Femur (tissue), 1 donor: Measurements from ENCODE around the gene RNF223.
"Not testable (repeated sequence)": the region's sequence is repeated elsewhere in the genome, so short reads cannot be mapped to it uniquely, and the experiment has no call there.

Source experiments
- DNase-seq: peaks from one replicate; pipeline ENCODE4 v3.0.0-alpha.2; 2017

Gene RNF223

DNA sequence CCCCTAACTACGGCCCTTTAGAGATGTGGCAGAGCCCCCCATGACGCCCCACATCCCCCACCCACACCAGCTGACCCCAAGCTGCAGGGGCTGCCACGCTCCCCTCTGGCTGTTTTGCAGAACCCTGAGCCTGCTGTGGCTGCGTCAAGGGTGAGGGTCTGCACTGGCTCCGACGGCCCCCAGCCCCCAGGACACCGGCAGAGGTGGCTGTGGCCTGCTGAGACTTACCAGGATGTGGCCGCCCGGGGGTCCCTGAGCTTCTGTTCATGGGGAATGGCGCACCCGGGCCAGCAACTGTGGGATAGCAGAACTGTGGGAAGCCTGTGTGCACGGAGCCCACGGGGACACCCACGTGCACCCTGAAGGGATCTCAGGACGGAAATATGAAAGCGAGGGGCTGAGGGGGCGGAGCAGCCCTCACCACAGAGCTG is 12.8 kb upstream of the RNF223 start:
- DNase-seq = no peak

DNA sequence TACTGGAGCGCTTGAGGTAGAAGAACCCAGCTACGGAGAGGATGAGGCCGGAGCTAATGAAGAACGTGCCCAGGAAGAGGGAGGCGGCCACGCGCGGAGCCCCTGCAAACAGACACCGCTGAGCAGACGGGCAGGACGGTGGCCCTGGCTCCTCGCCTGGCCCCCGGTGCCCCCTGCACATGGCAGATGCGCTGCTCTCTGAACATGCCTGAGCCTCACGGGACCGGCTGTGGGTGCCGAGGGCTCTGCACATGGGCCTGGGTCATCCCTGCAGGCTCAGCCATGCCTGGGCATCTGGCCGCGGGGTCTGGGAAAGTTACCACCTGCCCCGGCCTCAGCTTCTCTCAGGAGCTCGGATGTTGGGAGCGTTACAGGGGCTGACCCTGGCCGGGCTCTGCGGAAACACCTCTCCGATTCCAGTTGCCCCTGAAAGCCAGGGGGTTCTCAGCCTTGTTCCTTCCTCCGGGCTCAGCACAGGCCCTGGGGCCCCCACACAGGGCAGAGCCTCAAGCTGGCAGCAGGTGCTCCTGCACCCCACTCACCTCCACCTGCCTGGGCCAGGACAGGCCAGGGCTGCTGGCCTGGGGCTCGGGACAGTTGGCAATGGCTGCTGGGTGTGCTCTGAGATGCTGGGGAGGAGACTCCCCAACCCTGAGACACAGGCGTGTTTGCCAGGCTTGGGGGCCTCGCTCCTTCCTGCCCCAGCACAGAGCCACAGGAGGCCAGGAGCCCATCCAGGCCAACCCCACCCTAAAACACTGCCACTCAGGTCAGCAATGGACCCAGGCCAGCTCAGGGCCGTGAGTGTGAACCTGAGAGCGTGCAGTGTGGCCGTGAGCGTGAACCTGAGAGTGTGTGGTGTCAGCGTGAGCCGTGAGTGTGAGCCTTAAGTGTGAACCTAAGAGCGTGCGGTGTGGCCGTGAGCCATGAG is 12.1 kb upstream of the RNF223 start:
- peak; percentile 17 for DNase-seq

DNA sequence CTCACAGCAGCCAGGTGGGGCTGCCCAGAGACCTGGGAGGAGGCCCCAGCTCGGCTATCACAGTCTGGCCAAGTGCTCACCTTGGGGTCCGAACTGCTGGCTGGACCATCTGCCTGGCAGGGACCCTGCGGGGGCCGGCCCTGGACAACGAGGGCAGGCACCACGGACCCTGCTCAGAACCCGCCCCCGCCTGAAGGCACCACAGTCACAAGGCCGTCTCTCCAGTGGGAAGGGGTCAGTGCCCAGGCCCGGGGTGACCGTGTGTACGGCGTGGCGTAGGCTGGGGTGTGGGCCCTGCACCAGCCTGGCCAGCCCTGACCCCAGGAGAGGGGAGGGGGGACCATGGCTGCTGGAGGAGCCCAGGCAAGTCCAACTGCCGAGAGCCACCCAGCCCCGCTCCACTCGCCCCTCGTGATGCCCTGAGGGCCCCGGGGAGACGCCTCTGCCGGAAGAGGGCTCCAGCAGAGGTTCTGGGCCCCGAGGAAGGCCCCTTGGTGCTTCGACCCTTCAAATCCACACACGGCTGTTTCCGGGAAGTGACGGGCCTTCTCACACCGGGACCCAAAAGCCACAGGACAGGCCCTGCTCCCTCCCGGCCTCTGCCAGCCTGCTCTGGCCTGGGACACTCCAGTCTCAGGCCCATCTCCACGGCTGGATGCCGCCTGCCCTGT is 11.2 kb upstream of the RNF223 start:
- no peak for DNase-seq

DNA sequence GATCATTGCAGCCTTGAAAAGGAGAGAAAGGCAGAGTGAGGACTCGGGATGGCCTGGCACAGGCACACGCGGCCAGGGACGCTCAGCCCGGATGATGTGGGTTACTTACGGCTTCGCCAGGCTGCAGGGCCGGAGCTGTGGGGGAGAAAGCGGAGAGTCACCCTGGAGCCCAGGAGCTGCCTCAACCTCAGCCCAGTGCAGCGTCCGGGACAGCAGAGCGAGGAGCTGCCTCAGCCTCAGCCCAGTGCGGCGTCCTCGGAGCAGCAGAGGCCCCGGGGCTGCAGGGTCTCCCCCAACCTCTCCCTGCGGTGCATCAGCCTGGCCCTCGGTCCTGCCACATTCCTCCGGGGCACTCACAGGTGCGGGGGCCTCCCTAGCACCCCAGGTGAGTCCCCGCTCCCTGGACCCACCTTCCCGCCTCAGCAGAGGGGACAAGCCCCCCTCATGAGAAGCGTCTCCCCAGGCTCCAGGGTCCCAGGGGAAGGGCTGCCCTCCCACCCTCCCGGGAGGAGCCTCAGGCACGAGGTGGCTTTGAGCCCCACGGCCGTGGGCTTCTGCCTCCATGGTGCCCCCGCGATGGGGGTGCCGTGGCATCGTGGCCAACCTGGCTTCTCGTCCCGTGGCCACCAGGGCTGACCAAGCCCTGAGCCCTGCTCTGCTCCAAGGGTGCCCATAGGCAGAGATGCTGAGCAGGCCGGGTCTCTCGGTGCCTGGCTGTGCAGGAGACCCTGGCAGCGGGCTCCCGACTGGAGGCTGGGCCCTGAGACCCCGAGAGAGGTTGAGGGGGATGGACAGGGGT is 10.5 kb upstream of the RNF223 start:
- DNase-seq = no peak

DNA sequence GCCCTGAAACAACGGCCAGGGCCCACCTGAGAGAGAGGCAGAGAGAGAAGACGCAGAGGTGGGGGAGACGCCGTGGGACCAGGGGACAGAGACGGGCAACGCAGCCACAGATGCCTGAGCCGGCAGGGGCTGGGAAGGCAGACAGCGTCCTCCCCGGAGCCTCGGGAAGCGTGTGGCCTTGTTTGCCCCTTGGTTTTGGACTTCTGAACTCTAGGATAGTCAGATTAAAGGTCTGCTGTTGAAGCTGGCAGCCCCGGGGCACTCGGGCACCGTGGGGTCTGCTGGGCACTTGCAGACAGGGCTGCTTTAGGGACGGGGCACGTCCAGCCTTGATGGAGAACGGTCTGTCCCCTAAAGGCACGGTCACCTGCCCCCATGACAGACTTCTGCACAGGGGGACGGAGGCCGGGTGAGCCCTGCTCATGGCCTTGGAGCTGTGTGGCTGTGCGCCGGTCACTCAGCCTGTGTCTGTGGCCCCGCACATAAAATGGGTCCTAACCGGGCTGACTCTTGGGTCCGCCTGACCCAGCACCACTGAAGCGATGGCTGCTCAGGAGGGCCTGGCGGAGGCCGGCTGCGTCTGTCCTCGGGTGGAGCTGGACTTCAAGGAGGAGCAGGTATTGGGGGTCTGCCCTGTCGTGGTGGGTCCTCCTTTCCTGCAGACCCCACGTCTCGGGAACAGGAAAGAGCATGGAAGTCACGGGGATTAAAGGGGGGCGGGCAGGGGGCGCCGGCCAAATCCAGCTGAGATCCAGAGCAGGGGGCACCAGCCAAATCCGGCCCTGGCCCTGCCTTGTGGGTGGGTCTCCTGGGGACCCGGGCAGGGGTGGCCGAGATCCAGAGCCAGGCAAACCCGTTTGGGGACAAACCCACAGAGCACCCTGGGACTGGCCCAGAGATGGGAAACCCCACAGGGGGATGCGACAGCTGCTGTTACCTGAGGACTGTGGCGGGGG is 9.6 kb upstream of the RNF223 start:
- peak; percentile 16 for DNase-seq

DNA sequence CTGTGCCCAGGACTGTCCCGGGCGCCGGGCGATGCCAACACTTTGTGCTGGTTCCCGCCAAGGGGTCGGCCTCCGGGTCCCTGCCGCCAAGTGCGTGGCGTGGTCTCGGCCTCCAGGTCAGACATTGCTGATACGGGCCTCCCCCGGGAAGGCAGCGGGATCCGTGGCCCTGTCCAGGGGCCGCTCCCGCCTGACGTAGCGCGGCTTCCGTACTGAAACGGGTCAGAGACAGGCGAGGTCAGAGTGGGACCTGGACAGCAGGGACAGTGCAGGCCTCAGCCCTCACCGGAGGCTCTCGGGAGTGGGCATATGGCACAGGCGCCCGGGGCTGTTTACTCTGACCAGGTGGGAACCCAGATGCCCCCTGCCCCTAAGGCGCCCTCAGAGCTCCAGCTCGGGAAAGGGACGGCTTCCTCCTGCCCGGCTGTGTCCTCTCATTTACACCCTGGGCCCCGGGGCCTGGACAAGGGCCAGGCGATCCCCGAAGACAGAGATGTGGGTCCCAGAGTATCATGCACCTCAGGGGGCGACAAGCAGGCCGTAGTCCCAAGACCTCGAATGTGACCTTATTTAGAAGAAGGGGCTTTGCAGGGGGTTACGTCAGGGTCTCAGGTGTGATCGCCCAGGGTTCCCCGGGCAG is 8.8 kb upstream of the RNF223 start:
- DNase-seq = peak; percentile 16

DNA sequence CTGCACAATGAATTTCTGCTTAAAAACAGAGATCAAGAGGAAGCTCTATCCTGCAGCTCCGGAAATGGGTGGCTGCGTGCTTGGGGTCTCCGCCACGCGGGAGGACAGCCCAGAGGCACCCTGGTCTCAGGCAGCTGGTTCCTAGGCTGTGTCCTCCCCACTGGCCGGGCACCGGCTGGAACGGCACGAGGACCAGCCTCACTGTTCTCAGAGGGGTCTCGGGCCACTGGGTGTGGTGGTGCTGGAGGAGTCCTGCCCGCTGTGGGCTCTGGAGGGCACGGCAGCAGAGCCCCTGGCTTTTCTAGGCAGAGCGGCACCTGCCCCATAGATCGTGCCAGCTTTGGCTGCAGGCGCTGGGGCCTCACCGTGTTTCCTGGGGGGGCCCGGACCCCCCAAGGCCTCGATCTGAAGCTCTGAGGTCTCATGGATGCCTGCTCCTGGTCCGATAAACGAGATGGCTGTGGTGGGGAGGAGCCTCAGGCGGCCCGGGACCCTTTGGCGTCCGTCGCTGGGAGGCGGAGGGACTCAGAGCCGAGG is 8.2 kb upstream of the RNF223 start:
- DNase-seq = peak; percentile 16

DNA sequence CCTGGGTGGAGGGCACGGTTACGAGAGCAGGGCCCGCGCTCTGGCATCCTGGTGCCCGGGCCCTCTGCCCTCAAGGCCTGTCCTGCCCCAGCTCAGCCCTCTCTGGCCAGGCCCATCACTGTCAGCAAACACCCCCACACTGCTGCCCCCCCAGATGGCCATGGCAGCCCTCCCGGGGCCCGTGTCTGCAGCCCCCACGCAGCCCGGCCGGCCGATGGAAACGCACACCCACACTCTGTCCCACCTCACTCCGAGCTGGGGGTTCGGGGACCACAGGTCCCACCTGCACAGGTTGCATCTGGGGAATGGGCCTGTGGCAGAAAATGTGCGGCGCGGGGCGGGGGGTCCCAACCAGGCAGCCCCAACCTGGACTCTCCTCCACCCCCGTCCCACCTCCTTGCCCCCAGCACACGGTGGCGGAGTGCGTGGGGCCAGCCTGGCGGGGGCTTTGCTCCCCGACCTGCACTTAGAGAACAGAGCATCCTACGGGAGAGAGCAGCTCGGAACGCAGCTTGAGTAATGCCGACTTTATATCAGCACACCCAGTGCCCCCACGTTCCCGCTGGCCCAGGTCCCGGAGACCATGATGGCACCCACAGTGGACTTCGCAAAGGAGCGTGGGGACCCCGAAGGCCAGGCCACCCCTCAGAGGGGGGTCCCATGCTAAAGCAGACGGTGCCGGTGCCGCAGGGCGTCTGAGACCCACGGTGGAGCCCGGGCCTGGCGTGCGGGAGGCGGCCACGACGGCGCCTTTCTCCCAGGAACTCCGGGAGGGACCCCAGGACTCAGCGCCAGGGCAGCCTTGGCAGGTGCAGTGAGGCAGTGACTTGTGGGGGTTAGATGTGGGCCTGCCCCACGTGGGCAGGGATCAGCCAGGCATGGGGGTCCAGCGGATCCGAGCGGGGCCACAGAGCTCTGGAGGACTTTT is 7.5 kb upstream of the RNF223 start:
- DNase-seq = peak; percentile 24

DNA sequence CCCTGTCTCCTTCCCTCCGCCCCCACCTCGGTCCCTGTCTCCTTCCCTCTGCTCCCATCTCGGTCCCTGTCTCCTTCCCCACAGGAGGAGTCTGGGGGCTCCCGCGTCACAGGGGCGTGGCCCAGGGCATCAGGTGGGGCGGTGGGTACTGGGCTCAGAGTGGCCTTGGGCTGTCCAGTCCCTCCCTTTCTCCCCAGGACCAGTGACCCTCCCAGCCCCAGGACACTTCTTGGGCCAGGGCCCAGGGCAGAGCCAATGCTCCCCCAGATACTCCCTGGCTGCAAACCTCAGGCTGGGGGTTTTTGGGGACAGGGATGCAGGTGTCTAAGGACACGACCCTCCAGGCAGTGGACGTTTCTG is 6.8 kb upstream of the RNF223 start:
- no peak for DNase-seq

DNA sequence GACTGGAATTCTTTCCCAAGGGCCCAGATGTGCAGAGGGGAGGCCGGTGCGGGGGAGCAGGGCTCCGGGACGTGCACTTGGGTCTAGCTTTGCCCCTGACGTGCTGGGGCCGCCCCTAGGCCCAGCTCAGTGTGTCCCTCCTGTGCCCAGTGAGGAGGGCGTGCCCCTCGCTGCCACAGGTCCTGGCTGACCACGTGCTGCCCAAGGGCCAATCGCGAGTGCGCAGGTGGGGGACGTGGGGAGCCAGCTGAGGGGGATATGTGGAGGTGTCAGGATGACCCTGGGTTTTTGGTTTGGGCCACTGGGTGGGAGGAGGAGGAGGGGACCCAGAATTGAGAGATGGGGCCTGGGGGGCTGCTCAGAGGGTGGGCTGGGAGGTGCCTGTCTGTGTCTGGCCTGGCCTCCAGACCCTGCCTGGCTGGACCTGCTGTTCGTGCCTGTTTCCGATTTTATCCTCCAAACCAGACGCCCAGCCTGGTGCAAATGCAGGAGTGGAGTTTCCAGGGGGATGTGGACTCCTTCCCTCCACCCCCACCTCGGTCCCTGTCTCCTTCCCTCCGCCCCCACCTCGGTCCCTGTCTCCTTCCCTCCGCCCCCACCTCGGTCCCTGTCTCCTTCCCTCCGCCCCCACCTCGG is 6.1 kb upstream of the RNF223 start:
- DNase-seq = peak; percentile 75

DNA sequence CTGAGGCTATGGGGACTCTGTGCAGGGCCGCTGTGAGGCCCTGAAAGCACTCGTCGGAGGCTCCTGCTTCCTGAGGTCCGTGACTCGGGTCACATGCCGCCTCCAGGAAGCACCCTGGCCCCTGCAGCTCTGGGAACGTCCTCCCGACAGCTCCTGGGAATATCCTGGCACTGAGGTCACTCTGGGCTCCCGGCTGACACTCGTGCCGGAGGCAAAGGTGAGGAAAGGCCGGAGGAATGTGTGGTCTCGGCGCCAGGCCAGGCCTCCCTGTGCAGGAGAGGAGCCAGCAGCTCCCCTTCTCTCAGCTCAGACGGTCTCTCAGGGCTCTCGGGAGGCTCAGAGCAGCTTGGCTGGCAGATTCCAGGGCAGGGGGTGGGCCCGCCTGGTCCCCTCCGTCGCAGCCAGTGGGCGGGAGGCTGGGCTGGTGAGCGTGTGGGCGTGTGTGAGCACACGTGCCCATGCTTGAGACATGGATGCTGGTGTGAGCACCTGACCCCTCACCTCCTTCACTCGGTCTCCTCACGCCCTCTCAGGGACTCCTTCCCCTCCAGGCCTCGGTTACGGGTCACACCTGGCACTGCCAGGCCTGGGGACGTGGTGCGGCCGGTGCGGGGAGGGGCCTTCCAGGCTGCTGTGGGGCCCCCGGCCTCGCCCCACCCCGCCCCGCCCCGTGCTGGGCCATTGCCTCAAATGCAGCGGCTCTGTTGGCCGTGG is 5.5 kb upstream of the RNF223 start:
- peak; percentile 79 for DNase-seq

DNA sequence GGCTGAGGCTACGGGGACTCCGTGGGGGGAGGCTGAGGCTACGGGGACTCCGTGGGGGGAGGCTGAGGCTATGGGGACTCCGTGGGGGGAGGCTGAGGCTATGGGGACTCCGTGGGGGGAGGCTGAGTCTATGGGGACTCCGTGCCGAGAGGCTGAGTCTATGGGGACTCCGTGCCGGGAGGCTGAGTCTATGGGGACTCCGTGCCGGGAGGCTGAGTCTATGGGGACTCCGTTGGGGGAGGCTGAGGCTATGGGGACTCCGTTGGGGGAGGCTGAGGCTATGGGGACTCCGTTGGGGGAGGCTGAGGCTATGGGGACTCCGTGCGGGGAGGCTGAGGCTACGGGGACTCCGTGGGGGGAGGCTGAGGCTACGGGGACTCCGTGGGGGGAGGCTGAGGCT is 3.3 kb upstream of the RNF223 start:
- not testable (repeated sequence) for DNase-seq

DNA sequence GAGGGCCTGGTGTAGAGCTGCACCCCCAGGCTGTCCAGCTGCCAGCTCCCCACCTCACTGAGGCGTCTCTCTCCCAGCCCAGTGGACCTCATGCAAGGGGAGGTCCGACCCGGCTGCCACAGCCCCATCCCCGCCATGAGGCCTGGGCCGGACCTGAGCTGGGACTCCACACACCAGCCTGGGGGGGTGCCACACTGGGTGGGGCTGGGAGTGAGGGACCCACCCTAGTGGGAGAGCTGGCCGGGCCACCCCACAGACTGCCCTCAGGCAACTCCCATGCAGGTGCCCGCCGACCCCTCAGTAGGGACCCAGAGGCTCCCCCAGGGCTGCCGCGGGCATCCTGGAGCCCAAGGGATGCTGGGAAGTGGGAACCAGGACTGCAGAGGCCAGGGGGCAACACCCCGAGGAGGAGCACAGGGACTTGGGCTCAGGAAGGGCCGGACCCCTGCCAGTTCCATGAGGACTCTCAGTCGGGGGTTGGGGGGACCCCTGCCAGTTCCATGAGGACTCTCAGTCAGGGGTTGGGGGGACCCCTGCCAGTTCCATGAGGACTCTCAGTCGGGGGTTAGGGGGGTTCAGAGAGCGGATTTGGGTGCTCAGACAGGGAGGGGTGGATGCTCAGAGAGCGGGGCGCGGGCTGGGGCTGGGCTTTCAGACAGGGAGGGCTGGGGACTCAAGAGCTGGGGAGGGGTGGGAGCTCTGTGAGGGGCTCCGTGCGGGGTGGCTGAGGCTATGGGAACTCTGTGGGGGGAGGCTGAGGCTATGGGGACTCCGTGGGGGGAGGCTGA is 1.2 kb upstream of the RNF223 start:
- DNase-seq = peak; percentile 21

DNA sequence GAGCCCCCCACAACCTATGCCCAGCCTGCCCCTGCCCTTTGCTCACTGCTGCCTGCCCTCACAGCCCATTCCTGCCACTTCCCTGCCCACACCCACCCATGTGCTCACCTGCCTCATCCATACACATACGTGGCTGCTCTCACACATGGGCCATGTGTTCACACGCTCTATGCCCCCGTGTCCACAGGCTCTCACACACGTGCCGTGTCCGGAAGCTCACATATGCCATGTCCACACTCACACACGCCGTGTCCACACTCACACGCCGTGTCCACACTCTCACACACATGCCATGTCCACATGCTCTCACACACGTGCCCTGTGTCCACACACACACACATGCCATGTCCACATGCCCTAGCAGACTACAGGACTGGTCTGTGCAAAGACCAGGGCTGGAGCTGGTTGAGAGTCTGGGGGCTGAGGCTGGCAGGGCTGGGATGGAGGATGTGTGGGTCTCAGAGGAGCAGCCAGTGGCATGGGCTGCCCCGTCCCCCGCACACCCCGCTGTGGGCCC is 583 bp upstream of the RNF223 start:
- DNase-seq = no peak

DNA sequence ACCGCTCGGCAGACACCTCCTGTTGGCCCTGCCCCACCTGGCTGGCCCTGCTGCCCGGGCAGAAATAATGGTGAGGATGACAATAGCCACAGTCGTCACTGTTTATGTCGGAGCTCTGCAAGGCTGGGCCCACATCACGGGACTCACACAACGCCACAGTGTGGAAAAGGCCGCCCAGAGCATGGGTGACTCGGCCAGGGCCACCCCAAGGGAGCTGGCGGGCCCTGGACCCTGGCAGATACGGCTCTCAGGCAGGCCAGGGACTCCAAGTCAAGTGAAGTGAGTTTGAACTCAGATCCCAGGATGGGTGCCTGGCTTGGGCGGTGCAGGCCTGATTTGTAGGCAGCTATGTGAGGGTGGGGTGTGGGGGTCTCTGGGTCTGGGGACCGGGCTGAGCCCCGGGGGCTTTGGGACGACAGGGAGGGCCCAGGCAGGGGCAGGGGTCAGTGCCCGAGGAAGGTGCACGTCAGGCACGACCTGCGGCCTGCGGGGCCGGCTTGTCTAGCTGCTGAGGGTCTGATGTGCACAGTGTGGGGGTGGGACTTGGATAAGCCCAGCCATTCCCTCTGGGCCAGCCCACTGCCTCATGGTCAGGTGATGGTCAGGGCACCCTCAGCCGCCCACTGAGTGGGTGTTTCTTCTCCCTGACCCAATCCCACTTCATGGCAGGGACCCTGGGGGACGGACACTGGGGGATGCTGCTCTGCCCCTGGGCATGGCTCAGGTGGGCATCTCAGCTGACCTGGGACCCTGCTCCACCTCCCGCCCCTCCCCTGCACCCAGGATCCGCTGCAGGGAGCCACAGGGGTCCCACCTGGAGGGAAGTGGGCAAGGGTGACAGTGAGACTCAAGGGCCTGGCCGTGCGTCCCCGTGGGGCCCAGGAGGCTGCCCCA is 1.0 kb downstream of the RNF223 start:
- no peak for DNase-seq

DNA sequence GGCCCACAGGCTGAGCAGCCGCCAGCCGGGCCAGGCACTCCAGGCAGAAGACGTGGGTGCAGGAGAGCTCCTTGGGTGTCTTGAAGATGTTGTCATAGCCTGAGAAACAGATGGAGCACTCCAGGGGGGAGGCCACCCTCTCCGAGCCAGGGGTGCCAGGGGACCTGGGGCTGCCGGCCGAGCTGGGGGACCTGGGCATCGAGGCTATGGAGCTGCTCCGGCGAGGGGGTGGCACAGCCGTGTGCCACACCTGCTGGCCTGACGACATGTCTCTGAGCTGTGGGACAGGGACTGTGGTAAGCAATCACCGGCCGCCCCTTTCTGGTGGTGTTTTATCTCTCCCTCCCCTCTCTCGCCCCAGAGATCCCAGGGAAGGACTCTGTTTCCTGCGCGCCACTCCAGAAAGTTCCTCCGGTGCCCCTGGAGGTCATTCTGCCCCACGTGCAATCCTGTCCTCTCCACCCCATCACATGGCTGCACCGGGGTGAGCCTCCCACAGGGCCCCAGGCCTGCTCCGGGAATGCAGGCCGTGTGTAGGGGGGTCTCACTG is 1.7 kb downstream of the RNF223 start:
- no peak for DNase-seq
